Parathyroid adenoma (tissue), 2 donors: ENCODE measurements around the gene FGF19.

Source experiments
- H2AFZ ChIP-seq: fragments of 300-600 bp; sonication (generic); one replicate; pipeline ENCODE4 v1.7.0; 2017; ENCODE audit warnings: antibody characterized with exemption, mild to moderate bottlenecking
- H3K27ac ChIP-seq: fragments of 300-600 bp; sonication (generic); one replicate; pipeline ENCODE4 v1.7.0; 2017
- H3K27me3 ChIP-seq: fragments of 300-600 bp; sonication (generic); one replicate; pipeline ENCODE4 v1.7.0; 2017; ENCODE audit warnings: low read length; ENCODE audit not compliant: control insufficient read depth, insufficient read depth
- H3K36me3 ChIP-seq: fragments of 300-600 bp; sonication (generic); one replicate; pipeline ENCODE4 v1.7.0; 2017; ENCODE audit warnings: low read length; ENCODE audit not compliant: control insufficient read depth, insufficient read depth
- H3K4me1 ChIP-seq: fragments of 300-600 bp; sonication (generic); one replicate; pipeline ENCODE4 v1.7.0; 2017; ENCODE audit warnings: control low read depth
- H3K4me2 ChIP-seq: fragments of 300-600 bp; sonication (generic); one replicate; pipeline ENCODE4 v1.7.0; 2017; ENCODE audit warnings: low read length
- H3K4me3 ChIP-seq: fragments of 300-600 bp; sonication (generic); one replicate; pipeline ENCODE4 v1.7.0; 2017; ENCODE audit warnings: low read depth, low read length
- H3K79me2 ChIP-seq: fragments of 300-600 bp; sonication (generic); one replicate; pipeline ENCODE4 v1.7.0; 2017; ENCODE audit warnings: control low read depth
- H3K9ac ChIP-seq: fragments of 300-600 bp; sonication (generic); one replicate; pipeline ENCODE4 v1.7.0; 2017; ENCODE audit warnings: mild to moderate bottlenecking
- H3K9me3 ChIP-seq: fragments of 300-600 bp; sonication (generic); one replicate; pipeline ENCODE4 v1.7.0; 2017; ENCODE audit warnings: low read length; ENCODE audit not compliant: control insufficient read depth
- TF ChIP-seq, protein P1 (sequence below): fragments of 300-600 bp; sonication (generic); IDR thresholded peaks from one replicate; pipeline ENCODE4 v1.7.0; 2017; ENCODE audit warnings: antibody characterized with exemption, mild to moderate bottlenecking
- donor health status: primary hyperparathyroidism.

Gene FGF19

DNA sequence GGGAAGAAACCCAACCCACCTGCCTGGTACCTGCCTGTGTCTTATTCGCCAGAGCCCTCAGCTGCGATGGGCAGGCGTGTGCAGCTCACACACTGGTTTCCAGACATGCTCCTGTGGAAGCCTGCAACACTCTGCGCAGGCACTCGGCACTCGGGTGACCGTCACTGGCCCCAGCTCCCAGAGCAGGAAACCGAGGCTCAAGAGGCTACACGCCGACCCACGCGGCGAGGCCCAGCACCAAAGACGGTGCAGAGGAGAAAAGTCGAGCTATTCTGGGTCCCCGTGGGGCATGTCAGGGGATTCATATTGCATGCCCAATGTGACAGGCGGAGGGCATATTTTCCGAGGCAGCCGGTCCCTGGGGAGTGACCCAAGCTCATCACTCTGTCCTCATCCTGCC lies 11.6 kb upstream of the FGF19 start:
- no peak overlapping the region for H2AFZ ChIP-seq

GRCh38 chr11:69711822-69712801 lies 8.3 kb upstream of the FGF19 start:
- TF ChIP-seq, protein P1, sequence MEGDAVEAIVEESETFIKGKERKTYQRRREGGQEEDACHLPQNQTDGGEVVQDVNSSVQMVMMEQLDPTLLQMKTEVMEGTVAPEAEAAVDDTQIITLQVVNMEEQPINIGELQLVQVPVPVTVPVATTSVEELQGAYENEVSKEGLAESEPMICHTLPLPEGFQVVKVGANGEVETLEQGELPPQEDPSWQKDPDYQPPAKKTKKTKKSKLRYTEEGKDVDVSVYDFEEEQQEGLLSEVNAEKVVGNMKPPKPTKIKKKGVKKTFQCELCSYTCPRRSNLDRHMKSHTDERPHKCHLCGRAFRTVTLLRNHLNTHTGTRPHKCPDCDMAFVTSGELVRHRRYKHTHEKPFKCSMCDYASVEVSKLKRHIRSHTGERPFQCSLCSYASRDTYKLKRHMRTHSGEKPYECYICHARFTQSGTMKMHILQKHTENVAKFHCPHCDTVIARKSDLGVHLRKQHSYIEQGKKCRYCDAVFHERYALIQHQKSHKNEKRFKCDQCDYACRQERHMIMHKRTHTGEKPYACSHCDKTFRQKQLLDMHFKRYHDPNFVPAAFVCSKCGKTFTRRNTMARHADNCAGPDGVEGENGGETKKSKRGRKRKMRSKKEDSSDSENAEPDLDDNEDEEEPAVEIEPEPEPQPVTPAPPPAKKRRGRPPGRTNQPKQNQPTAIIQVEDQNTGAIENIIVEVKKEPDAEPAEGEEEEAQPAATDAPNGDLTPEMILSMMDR, result no peak
- H3K4me3 ChIP-seq, result no peak overlapping the region
- no peaks in the 10 kb centered on the region for H3K4me1 ChIP-seq
- H2AFZ ChIP-seq, result no peak overlapping the region
- H3K27me3 ChIP-seq, result no peaks in the 10 kb centered on the region
- no peaks in the 10 kb centered on the region for H3K36me3 ChIP-seq
- H3K9me3 ChIP-seq, result no peaks in the 10 kb centered on the region
- no peaks in the 10 kb centered on the region for H3K79me2 ChIP-seq
- H3K4me2 ChIP-seq, result no peak overlapping the region
- H3K27ac ChIP-seq, result no peak overlapping the region
- no peak overlapping the region for H3K9ac ChIP-seq

More for the DNA sequence above, 11.6 kb upstream of the FGF19 start:
- Histone ChIP-seq H3K36me3 (no peaks in the 10 kb centered on the region), H3K4me3 (no peak overlapping the region), H3K4me2 (no peak overlapping the region), H3K9me3 (no peaks in the 10 kb centered on the region), H3K4me1 (no peaks in the 10 kb centered on the region), H3K27ac (no peak overlapping the region), H3K9ac (no peak overlapping the region), H3K79me2 (no peaks in the 10 kb centered on the region), H3K27me3 (no peaks in the 10 kb centered on the region)
- TF ChIP-seq, protein P1, result no peak

DNA sequence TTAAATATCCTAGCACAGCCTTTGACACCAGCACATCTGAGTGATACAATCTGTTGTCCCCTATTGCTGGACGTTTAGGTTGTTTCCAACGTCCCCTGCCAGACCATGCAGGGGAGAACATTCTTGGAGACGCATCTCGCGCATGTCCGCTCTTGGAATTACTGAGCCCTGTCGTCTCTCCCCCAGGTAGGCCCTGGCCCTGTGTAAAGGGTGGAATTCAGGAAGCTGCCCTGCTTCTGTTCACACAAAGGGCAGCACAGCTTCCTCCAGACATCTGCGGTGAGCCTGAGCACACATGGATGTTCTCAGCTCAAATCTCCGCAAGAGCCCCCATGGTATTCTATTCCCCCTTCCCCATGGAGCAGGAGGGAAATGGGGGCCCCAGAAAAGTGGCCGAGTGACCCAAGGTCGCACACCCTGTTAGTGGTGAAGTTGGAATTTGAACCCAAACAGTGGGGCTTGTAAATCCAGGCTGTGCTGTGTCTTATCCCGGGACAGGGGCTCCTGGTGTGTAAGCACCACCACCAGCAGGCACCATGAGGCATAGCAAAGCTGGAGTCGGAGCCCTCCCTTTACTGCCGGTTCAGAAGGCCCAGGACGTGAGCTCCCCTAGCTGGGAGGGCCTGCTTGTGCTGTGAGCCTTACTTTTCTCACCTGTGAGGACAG lies 5.0 kb upstream of the FGF19 start:
- Histone ChIP-seq H3K4me2 (no peak overlapping the region), H3K9me3 (no peaks in the 10 kb centered on the region), H3K79me2 (no peaks in the 10 kb centered on the region), H3K4me3 (no peak overlapping the region), H2AFZ (peak overlapping the region; percentile 64), H3K36me3 (no peaks in the 10 kb centered on the region), H3K27ac (no peak overlapping the region), H3K4me1 (no peaks in the 10 kb centered on the region), H3K9ac (no peak overlapping the region), H3K27me3 (no peaks in the 10 kb centered on the region)
- TF ChIP-seq, protein P1, result peak; percentile 29

DNA sequence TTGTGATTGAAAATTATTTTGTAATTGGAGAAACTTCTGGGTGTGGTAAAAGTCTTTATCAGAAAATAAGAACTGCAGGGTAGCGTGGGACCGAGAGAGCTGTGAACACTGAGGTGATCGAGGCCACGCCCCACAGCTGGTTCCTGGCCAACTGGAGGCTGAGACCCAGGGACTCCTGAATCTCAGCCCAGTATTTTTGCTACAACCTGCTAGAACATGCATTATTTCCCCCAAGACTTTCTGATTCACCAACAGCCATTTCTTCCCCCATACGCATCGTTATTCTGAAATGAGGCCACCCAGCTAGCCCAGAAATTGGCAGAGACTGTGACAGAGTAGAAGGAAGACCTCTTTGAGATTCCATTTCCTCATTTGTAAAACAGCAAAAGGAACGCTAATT lies 3.4 kb upstream of the FGF19 start:
- H3K36me3 ChIP-seq, result no peaks in the 10 kb centered on the region
- H3K4me1 ChIP-seq, result no peaks in the 10 kb centered on the region
- H3K27ac ChIP-seq, result no peak overlapping the region
- H3K27me3 ChIP-seq, result no peaks in the 10 kb centered on the region
- H2AFZ ChIP-seq, result no peak overlapping the region
- no peak overlapping the region for H3K9ac ChIP-seq
- no peak overlapping the region for H3K4me2 ChIP-seq
- no peaks in the 10 kb centered on the region for H3K9me3 ChIP-seq
- no peak overlapping the region for H3K4me3 ChIP-seq
- TF ChIP-seq, protein P1, result no peak
- H3K79me2 ChIP-seq, result no peaks in the 10 kb centered on the region
